Mammary epithelial cell (primary cell): Measurements from ENCODE around the gene EEF1AKMT1.

Experiments used
- CTCF ChIP-seq, 2 donors: IDR thresholded peaks in 1 of 2; conservative IDR thresholded peaks in 1 of 2; 2 replicates each; pipeline ENCODE4 v1.5.1; 2011 to 2012; ENCODE audit warnings: inconsistent platforms in 2 of 2, low read length in 2 of 2, mild to moderate bottlenecking in 2 of 2, control low read depth in 1 of 2, low read depth in 1 of 2; ENCODE audit not compliant: insufficient read depth in 1 of 2; ENCODE audit errors: extremely low read depth in 1 of 2
- EZH2 ChIP-seq: IDR thresholded peaks from 2 replicates; pipeline ENCODE4 v1.6.1; 2012; ENCODE audit warnings: low read length, inconsistent platforms, borderline replicate concordance

GRCh38 chr13:20699715-20700114 lies 74.0 kb downstream of the EEF1AKMT1 start:
- no peak for TF ChIP-seq EZH2
- TF ChIP-seq CTCF (conservative IDR thresholded peaks at IDR 0.05 in 1 of 2, IDR thresholded peaks at IDR 0.05 in 1 of 2; ENCODE audit: extremely low read depth in 1 of 2, insufficient read depth in 1 of 2, low read depth in 1 of 2, low read length in 2 of 2): no peak
